Suprapubic skin (tissue), 4 donors: ENCODE measurements around the gene LGI1. TPM values are rescaled to one million over a fixed set of nuclear protein-coding genes. Genes with fewer than 3 reads are reported as not detected.

Source experiments
- DNase-seq, 2 donors: peaks; one replicate each; pipeline ENCODE4 v3.0.0-alpha.2; 2019; ENCODE audit warnings: low spot score in 2 of 2
- H3K27ac ChIP-seq: fragments of 200-600 bp; sonication (generic); one replicate; pipeline ENCODE4 v1.5.1; 2019
- H3K27me3 ChIP-seq: fragments of 200-600 bp; sonication (generic); one replicate; pipeline ENCODE4 v1.5.1; 2019
- H3K36me3 ChIP-seq: fragments of 200-600 bp; sonication (generic); one replicate; pipeline ENCODE4 v1.5.1; 2019
- H3K4me1 ChIP-seq: fragments of 200-600 bp; sonication (generic); one replicate; pipeline ENCODE4 v1.5.1; 2019
- H3K4me3 ChIP-seq: fragments of 200-600 bp; sonication (generic); one replicate; pipeline ENCODE4 v1.5.1; 2019; ENCODE audit warnings: mild to moderate bottlenecking
- H3K9me3 ChIP-seq: fragments of 200-600 bp; sonication (generic); one replicate; pipeline ENCODE4 v1.5.1; 2019
- EP300 ChIP-seq: sonication (generic); formaldehyde crosslinking; IDR thresholded peaks from one replicate; pipeline ENCODE4 v1.6.1; 2017; ENCODE audit warnings: antibody characterized with exemption
- POLR2A ChIP-seq, 2 donors: fragments of 450-650 bp; IDR thresholded peaks; one replicate each; pipeline ENCODE4 v1.6.1; 2017; ENCODE audit warnings: antibody characterized with exemption in 2 of 2, mild to moderate bottlenecking in 2 of 2, moderate library complexity in 2 of 2
- POLR2AphosphoS5 ChIP-seq, 3 donors: sonication (generic); formaldehyde crosslinking; IDR thresholded peaks; one replicate each; pipeline ENCODE4 v1.6.1; 2017; ENCODE audit warnings: antibody characterized with exemption in 3 of 3
- WGBS: methylation state at CpG from one replicate; pipeline ENCODE4 v1.1.5; 2018; 5-methylcytosine and 5-hydroxymethylcytosine counted together
- total RNA-seq, 4 donors: library from RNA; depleted of rRNA; stranded (reverse); fragments of >200 nt; gene quantifications; one replicate each; pipeline ENCODE4 v1.1.0, GENCODE V29; 2016
- TF ChIP-seq, protein P1 (sequence below), 2 donors: fragments of 200-600 bp in 1 of 2; fragments of 450-650 bp in 1 of 2; sonication (generic) in 1 of 2; IDR thresholded peaks; one replicate each; pipeline ENCODE4 v1.5.1; 2016 to 2019; ENCODE audit warnings: antibody characterized with exemption in 2 of 2, mild to moderate bottlenecking in 1 of 2, moderate library complexity in 1 of 2

Gene LGI1
- total RNA-seq, 4 donors from 2014 or later: not detected

DNA sequence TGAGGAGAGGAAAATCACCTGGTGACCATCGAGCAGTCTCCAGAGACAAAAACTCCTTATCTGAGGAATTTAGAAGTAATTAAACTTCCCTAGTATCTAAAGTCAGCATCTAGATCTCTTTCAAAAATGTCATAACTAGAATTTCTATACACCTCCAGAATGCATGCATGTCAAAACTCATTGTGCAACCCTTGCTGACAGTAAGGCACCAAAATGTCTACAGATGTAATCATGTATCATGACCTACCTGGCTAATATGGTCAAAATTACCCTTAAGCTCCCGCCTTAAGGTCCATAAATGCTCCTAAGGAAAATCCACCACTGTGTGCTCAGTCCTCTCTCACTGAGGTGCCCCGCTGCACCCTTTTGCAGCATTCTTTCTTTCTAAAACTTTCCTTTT lies 16.4 kb upstream of the LGI1 start:
- no peak overlapping the region for H3K27ac ChIP-seq
- WGBS: 76% methylated on average over 3 of the region's 3 CpGs
- no peaks in the 10 kb centered on the region for H3K4me1 ChIP-seq
- H3K9me3 ChIP-seq: no peaks in the 10 kb centered on the region
- TF ChIP-seq POLR2AphosphoS5 (IDR thresholded peaks at IDR 0.05): no peak
- TF ChIP-seq, protein P1, sequence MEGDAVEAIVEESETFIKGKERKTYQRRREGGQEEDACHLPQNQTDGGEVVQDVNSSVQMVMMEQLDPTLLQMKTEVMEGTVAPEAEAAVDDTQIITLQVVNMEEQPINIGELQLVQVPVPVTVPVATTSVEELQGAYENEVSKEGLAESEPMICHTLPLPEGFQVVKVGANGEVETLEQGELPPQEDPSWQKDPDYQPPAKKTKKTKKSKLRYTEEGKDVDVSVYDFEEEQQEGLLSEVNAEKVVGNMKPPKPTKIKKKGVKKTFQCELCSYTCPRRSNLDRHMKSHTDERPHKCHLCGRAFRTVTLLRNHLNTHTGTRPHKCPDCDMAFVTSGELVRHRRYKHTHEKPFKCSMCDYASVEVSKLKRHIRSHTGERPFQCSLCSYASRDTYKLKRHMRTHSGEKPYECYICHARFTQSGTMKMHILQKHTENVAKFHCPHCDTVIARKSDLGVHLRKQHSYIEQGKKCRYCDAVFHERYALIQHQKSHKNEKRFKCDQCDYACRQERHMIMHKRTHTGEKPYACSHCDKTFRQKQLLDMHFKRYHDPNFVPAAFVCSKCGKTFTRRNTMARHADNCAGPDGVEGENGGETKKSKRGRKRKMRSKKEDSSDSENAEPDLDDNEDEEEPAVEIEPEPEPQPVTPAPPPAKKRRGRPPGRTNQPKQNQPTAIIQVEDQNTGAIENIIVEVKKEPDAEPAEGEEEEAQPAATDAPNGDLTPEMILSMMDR (IDR thresholded peaks at IDR 0.05): no peak
- no peak for TF ChIP-seq POLR2A (IDR thresholded peaks at IDR 0.05)
- no peak for TF ChIP-seq EP300
- no peak for DNase-seq
- H3K4me3 ChIP-seq: no peak overlapping the region
- no peaks in the 10 kb centered on the region for H3K27me3 ChIP-seq
- no peaks in the 10 kb centered on the region for H3K36me3 ChIP-seq

DNA sequence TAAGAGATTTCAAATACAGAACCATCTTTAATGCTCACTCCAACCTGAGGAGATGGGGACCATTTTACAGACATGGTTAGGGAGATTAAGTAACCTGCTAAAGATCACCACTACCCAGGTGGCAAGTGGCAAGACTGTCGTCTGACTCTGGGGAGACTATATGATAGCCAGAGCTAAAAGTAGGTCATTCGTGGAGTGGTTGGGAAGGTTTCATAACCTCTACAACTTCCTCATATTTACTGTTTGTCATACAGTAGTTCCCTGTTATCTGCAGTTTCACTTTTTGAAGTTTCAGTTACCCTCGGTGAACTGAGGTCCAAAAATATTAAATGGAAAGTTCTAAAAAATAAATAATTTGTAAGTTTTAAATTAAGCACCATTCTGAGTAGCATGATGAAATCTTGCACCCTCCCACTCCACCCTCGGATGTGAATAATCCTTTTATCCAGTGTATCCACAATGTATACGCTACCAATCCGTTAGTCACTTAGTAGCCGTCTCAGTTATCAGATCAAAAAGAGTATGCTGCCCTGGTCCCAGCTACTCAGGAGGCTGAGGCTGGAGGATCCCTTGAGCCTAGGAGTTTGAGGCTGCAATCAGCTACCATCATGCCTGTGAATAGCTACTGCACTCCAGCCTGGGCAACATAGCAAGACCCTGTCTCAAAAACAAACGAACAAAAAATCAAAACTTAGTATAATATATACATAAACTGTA lies 14.9 kb upstream of the LGI1 start:
- Histone ChIP-seq H3K4me3 (no peak overlapping the region), H3K27me3 (no peaks in the 10 kb centered on the region), H3K9me3 (no peaks in the 10 kb centered on the region), H3K4me1 (peaks cover 4% of the 10 kb centered on the region), H3K36me3 (no peaks in the 10 kb centered on the region), H3K27ac (no peak overlapping the region)
- DNase-seq: no peak
- 75% methylated on average over 8 of the region's 8 CpGs for WGBS
- TF ChIP-seq, protein P1 (IDR thresholded peaks at IDR 0.05): no peak
- TF ChIP-seq POLR2AphosphoS5 (IDR thresholded peaks at IDR 0.05) (no peak), POLR2A (IDR thresholded peaks at IDR 0.05) (no peak), EP300 (no peak)

DNA sequence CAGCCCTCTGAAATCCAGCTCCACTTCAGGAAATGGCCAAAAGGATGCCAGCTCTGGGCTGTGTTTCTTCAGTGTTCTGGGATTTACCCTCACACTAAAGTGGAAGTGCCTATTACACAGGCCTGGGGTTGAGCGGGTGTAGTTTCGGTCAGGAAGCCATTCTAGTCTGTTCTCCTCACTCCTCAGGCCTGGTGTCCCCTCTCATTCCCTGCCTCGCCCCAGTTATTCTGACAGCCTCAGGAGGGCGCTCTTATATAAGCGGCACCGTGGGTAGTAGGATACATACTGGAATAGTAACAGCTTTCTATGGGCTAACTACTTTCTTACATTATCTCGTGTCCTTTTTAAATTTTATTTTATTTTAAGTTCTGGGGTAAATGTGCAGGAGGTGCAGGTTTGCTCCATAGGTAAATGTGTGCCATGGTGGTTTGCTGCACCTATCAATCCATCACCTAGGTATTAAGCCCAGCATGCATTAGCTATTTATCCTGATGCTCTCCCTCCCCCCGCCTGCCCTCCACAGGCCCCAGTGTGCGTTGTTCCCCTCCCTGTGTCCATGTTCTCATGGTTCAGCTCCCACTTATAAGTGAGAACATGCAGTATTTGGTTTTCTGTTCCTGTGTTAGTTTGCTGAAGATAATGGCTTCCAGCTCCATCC lies 12.2 kb upstream of the LGI1 start:
- Histone ChIP-seq H3K36me3 (no peaks in the 10 kb centered on the region), H3K9me3 (no peaks in the 10 kb centered on the region), H3K27me3 (no peaks in the 10 kb centered on the region), H3K27ac (no peak overlapping the region), H3K4me1 (peaks cover 4% of the 10 kb centered on the region), H3K4me3 (no peak overlapping the region)
- TF ChIP-seq POLR2A (IDR thresholded peaks at IDR 0.05) (no peak), POLR2AphosphoS5 (IDR thresholded peaks at IDR 0.05) (no peak), EP300 (no peak)
- TF ChIP-seq, protein P1 (IDR thresholded peaks at IDR 0.05): no peak
- 58% methylated on average over 9 of the region's 9 CpGs for WGBS
- no peak for DNase-seq

DNA sequence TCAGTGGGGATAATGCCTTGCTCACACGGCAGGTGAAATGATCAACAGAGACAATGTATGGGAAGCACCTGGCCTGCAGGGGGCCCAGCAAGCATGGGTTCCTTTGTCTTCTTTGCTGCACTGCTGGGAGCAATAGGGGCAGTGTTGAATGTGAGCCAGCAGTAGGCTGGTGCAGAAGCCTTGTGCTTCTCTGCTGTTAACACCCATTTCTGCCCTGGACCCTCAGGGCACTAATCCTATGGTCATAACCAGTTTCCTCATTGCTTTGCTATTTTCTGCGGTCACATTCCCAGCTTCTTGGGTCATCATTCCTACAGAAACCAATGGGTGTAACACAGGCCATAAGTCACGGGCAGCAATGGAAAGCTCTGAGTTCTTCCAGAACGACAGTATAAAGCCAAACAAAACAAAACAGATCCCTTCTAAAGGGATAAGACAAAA lies 10.9 kb upstream of the LGI1 start:
- DNase-seq: no peak
- H3K4me1 ChIP-seq: peaks cover 8% of the 10 kb centered on the region
- no peaks in the 10 kb centered on the region for H3K36me3 ChIP-seq
- H3K4me3 ChIP-seq: no peak overlapping the region
- TF ChIP-seq POLR2AphosphoS5 (IDR thresholded peaks at IDR 0.05) (no peak), POLR2A (IDR thresholded peaks at IDR 0.05) (no peak), EP300 (no peak)
- TF ChIP-seq, protein P1 (IDR thresholded peaks at IDR 0.05): no peak
- H3K27me3 ChIP-seq: no peaks in the 10 kb centered on the region
- 32% methylated on average over 4 of the region's 4 CpGs for WGBS
- H3K9me3 ChIP-seq: no peaks in the 10 kb centered on the region
- H3K27ac ChIP-seq: no peak overlapping the region

DNA sequence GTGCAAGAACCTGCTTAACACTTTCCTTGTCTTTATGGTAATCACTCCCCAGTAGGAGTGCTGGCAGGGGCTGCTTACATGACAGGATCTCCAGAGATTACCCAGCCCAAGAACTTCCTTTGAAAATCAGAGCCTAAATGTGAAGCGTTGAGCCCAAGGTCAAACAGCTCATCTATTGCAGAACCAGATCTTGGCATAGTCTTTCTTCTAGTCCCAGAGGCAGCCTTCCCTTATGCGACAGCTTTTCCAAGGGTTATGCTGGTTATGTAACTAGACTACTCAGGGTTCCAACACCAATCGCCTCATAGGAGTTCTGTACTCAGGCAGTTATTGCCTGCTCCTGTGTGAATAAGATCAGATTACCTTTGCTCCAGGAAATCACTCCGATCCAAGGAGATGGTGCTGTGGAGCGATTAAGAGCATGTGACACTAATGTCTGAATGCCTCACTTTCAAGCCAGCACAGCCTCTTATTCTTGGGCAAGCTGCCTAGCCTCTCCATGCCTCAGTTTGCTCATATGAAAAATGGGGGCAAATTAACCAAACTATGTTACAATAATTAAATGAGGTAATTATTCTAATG lies 8.4 kb upstream of the LGI1 start:
- WGBS: 38% methylated on average over 5 of the region's 5 CpGs
- DNase-seq: no peak
- H3K4me3 ChIP-seq: no peak overlapping the region
- H3K4me1 ChIP-seq: peaks cover 14% of the 10 kb centered on the region
- H3K27ac ChIP-seq: no peak overlapping the region
- no peaks in the 10 kb centered on the region for H3K27me3 ChIP-seq
- no peaks in the 10 kb centered on the region for H3K9me3 ChIP-seq
- TF ChIP-seq EP300: no peak
- no peaks in the 10 kb centered on the region for H3K36me3 ChIP-seq
